ENCODE results near the gene PLA2G2F.

Gene PLA2G2F

DNA sequence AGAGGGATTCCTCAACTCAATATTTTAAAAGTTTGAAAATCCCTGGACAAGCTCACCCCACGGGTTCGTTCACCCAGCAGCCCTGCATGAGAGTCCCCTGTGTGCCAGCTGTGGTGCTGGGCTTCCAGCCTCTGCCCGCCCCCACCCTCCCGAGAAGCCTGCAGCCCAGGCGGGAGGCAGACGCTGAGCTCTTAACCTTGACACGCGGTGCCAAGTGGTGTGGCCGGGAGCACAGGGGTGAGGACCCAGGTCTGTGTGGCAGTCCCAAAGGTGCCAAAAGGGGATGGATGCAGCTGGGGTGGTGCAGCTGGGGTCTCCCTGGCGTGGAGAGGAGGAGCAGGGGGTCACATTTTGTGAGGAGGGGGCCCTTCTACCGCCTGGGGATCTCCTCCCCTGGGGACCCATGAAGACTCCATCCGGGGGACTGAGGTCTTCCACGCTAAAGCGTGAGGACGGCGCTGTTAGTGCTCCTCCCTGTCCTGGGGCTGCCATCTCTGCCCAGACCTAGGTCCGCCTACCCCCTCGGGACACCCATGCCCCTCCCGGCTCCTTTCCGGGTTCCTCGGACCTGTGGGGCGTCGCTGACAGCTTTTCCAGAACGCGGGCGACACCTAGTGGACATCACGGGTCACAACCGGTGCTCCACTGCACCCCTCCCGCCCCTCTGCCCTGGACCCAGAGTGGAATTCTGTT, 12.9 kb downstream of the PLA2G2F start:
- TF ChIP-seq FOXP2 (optimal IDR thresholded peaks at IDR 0.05; ENCODE audit: borderline replicate concordance, extremely low read depth, extremely low read length, insufficient read depth) = no peak
- TF ChIP-seq TAF1 (IDR thresholded peaks at IDR 0.05; ENCODE audit: borderline replicate concordance, insufficient read depth, low read length) = no peak

DNA sequence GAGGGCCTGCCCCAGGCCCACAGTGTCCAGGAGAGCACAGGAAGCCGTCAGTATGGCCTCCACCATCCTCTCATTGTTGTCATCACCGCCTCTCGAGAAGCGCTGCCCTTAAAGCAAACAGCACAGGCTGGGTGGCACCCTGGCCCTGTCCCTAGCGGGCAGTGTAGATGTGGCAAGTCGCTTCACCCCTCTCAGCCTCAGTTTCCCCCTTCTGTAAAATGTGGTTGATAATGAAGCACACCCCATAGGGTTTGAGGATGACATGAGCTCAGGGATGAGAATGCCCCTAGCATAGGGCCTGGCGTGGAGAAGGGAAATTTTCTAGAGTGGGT, 13.4 kb downstream of the PLA2G2F start:
- TF ChIP-seq POLR2AphosphoS5 (IDR thresholded peaks at IDR 0.05; ENCODE audit: low read depth, low read length) (no peak), SIN3A (IDR thresholded peaks at IDR 0.05; ENCODE audit: borderline replicate concordance, insufficient read depth, low read length) (no peak), TAF1 (IDR thresholded peaks at IDR 0.05; ENCODE audit: borderline replicate concordance, insufficient read depth, low read length) (no peak), FOXP2 (optimal IDR thresholded peaks at IDR 0.05; ENCODE audit: borderline replicate concordance, extremely low read depth, extremely low read length, insufficient read depth) (no peak)
- TF ChIP-seq, protein P1, sequence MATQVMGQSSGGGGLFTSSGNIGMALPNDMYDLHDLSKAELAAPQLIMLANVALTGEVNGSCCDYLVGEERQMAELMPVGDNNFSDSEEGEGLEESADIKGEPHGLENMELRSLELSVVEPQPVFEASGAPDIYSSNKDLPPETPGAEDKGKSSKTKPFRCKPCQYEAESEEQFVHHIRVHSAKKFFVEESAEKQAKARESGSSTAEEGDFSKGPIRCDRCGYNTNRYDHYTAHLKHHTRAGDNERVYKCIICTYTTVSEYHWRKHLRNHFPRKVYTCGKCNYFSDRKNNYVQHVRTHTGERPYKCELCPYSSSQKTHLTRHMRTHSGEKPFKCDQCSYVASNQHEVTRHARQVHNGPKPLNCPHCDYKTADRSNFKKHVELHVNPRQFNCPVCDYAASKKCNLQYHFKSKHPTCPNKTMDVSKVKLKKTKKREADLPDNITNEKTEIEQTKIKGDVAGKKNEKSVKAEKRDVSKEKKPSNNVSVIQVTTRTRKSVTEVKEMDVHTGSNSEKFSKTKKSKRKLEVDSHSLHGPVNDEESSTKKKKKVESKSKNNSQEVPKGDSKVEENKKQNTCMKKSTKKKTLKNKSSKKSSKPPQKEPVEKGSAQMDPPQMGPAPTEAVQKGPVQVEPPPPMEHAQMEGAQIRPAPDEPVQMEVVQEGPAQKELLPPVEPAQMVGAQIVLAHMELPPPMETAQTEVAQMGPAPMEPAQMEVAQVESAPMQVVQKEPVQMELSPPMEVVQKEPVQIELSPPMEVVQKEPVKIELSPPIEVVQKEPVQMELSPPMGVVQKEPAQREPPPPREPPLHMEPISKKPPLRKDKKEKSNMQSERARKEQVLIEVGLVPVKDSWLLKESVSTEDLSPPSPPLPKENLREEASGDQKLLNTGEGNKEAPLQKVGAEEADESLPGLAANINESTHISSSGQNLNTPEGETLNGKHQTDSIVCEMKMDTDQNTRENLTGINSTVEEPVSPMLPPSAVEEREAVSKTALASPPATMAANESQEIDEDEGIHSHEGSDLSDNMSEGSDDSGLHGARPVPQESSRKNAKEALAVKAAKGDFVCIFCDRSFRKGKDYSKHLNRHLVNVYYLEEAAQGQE (IDR thresholded peaks at IDR 0.05; ENCODE audit: insufficient read depth in 1 of 2, low read depth in 2 of 2, low read length in 2 of 2) = no peak

DNA sequence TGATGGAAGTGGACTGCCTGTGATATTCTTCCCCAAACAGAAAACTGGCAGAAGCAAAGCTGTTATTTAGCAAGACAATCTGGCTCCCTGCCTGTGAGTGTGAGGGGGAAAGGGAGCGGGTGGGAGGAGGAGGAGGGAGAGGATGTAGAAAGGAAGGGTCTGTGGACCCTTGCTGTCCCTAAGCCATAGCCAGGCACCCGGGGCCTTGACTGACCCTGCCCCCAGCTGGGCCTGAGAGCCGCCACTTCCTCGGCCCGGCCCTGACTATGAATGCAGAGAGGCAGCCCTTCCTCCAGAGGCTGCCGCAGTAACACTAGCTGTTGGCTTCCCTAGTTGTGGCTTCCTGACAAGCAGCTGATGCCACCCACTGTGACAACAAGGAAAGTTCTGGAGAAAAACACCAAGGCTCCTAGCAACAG, 13.9 kb downstream of the PLA2G2F start:
- no peak for TF ChIP-seq TAF1 (IDR thresholded peaks at IDR 0.05; ENCODE audit: borderline replicate concordance, insufficient read depth, low read length)
- no peak for TF ChIP-seq SIN3A (IDR thresholded peaks at IDR 0.05; ENCODE audit: borderline replicate concordance, insufficient read depth, low read length)
- no peak for TF ChIP-seq POLR2AphosphoS5 (IDR thresholded peaks at IDR 0.05; ENCODE audit: low read depth, low read length)
- no peak for TF ChIP-seq FOXP2 (optimal IDR thresholded peaks at IDR 0.05; ENCODE audit: borderline replicate concordance, extremely low read depth, extremely low read length, insufficient read depth)
- TF ChIP-seq, protein P1 (IDR thresholded peaks at IDR 0.05; ENCODE audit: insufficient read depth in 1 of 2, low read depth in 2 of 2, low read length in 2 of 2) = no peak

DNA sequence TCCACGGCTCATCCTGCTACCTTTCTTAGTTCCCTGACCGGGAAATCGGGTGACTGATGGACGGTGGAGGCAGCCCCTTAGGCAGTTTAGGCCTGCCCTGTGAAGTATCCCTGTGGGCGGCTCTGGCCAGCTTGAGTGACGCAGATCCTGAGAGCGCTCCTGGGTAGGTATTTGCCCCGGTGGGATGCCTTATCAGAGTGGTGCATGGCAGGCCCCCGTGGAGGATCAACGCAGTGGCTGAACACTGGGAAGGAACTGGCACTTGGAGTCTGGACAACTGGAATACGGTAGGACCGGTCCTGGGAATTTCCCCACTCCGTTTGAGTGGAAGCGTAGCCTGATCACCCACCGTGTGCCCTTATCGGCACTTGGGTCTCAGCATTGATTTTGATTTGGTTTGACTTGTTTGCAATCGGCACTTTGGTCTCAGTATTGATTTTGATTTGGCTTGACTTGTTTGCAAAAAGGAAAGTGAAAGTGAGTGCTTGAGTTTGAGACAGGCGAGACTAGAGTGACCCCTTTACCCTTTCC, 15.2 kb downstream of the PLA2G2F start:
- no peak for TF ChIP-seq SIN3A (IDR thresholded peaks at IDR 0.05; ENCODE audit: borderline replicate concordance, insufficient read depth, low read length)
- no peak for TF ChIP-seq POLR2AphosphoS5 (IDR thresholded peaks at IDR 0.05; ENCODE audit: low read depth, low read length)
- TF ChIP-seq, protein P1 (IDR thresholded peaks at IDR 0.05; ENCODE audit: insufficient read depth in 1 of 2, low read depth in 2 of 2, low read length in 2 of 2) = no peak
- no peak for TF ChIP-seq FOXP2 (optimal IDR thresholded peaks at IDR 0.05; ENCODE audit: borderline replicate concordance, extremely low read depth, extremely low read length, insufficient read depth)

DNA sequence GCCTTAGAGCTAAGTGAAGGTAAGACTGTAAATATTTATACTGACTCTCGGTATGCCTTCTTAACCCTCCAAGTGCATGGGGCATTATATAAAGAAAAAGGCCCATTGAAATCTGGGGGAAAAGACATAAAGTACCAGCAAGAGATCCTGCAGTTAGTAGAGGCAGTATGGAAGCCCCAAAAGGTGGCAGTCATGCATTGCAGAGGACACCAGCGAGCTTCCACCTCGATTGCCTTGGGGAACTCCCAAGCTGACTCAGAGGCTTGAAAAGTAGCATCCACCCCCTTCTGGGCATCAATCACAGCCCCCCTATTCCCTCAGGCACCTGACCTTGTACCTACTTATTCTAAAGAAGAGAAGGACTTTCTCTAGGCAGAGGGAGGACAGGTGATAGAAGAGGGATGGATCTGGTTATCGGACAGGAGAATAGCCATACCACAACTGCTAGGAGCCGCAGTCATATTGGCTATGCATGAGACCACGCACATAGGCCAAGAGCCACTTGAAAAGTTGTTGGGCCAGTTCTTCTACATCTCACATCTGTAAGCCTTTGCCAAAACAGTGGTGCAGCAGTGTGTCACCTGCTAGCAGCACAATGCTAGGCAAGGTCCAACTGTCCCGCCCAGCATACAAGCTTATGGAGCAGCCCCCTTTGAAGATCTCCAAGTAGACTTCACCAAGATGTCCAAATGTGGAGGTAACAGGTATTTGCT, 19.4 kb downstream of the PLA2G2F start:
- TF ChIP-seq TAF1 (IDR thresholded peaks at IDR 0.05; ENCODE audit: borderline replicate concordance, insufficient read depth, low read length) (no peak), SIN3A (IDR thresholded peaks at IDR 0.05; ENCODE audit: borderline replicate concordance, insufficient read depth, low read length) (no peak), POLR2AphosphoS5 (IDR thresholded peaks at IDR 0.05; ENCODE audit: low read depth, low read length) (no peak), FOXP2 (optimal IDR thresholded peaks at IDR 0.05; ENCODE audit: borderline replicate concordance, extremely low read depth, extremely low read length, insufficient read depth) (no peak)
- TF ChIP-seq, protein P1 (IDR thresholded peaks at IDR 0.05; ENCODE audit: insufficient read depth in 1 of 2, low read depth in 2 of 2, low read length in 2 of 2) = no peak

Data from PFSK-1 (cell line).